Measurements from ENCODE around the gene CCDC6. TPM values are rescaled to one million over a fixed set of nuclear protein-coding genes. Genes with fewer than 3 reads are reported as not detected.

Gene CCDC6
- total RNA-seq, 1 experiment from 2014 or later, result 21.1 TPM

- DNase-seq, result no peak
- Histone ChIP-seq H3K4me3 (no peak overlapping the region), H3K9me3 (peaks cover 9% of the 10 kb centered on the region), H3K27me3 (no peaks in the 10 kb centered on the region), H3K36me3 (no peaks in the 10 kb centered on the region)
These were observed 3.5 kb upstream of the CCDC6 start for GRCh38 chr10:59909815-59910214.

- no peak for DNase-seq
- no peaks in the 10 kb centered on the region for H3K27me3 ChIP-seq
- H3K4me3 ChIP-seq, result peak overlapping the region; percentile 70
- H3K36me3 ChIP-seq, result no peaks in the 10 kb centered on the region
- peaks cover 5% of the 10 kb centered on the region; the same call in 1 of the 2 replicates for H3K9me3 ChIP-seq
These were observed 2.4 kb upstream of the CCDC6 start for GRCh38 chr10:59908808-59909143.

- no peaks in the 10 kb centered on the region; the same call in 1 of the 2 replicates for H3K9me3 ChIP-seq
- no peaks in the 10 kb centered on the region for H3K27me3 ChIP-seq
- no peaks in the 10 kb centered on the region; the same call in 1 of the 2 replicates for H3K36me3 ChIP-seq
- peak overlapping the region; percentile 70 for H3K4me3 ChIP-seq
- peak; percentile 68 for DNase-seq
These were observed 1.8 kb upstream of the CCDC6 start for GRCh38 chr10:59907918-59908807.

DNA sequence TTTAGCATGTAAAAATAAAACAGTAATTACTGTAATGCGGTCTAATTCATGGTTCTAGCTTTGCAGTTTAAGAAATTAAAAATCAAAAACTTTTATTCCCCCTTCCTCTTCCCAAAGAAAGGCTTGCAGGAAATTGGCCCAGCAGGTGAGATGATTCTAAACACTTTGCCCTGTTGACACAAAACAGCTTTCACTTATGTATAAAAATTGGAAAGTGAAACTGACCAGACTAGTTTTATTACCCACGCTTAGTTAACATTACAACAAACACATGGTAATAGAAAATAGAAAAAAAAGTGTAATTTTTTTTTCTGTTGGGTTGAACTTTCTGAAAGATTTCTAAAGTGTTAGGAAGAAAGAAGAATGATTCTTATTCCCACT is 1.2 kb upstream of the CCDC6 start:
- no peaks in the 10 kb centered on the region for H3K27me3 ChIP-seq
- no peaks in the 10 kb centered on the region for H3K9me3 ChIP-seq
- no peak for DNase-seq
- peak overlapping the region; percentile 70 for H3K4me3 ChIP-seq
- peaks cover 3% of the 10 kb centered on the region for H3K36me3 ChIP-seq

DNA sequence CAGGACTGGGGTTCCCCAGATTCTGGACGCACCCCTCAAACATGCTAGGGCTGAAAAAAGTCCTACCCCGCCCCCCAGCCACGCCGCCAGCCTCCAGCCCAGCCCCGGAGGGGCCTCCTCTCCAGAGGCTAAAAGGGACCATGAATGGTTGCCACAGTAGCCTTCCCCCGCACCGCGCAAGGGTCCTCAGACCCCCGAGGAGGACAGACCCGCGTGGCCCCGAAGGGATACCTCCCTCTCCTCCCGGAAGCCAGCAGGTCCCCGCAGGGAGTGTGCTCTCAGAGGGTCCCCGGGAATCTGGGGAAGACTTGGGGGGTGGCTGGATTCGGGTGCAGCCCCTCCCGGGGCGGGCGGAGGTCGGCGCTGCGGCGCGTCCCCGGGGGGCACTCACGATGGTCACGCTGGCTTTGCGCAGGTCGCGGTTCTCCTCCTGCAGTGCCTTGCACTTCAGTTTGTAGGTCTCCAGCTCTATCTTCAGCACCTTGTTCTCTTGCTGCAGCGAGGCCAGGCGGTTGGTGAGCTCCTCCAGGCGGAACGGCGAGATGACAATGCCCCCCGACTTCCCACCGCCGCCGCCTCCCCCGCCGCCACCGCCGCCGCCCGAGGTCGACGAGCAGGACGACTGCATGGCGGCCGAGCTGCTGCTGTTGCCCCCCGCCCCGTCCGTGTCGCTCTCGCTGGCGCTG is 482 bp downstream of the CCDC6 start:
- no peaks in the 10 kb centered on the region for H3K27me3 ChIP-seq
- H3K36me3 ChIP-seq, result peaks cover 3% of the 10 kb centered on the region
- no peak for DNase-seq
- H3K4me3 ChIP-seq, result peak overlapping the region; percentile 70
- H3K9me3 ChIP-seq, result no peaks in the 10 kb centered on the region

- peak; percentile 62 for DNase-seq
- H3K9me3 ChIP-seq, result no peaks in the 10 kb centered on the region
These were observed 1.2 kb downstream of the CCDC6 start for GRCh38 chr10:59905066-59905730.

GRCh38 chr10:59904426-59905065 is 1.8 kb downstream of the CCDC6 start:
- H3K36me3 ChIP-seq, result peaks cover 3% of the 10 kb centered on the region
- DNase-seq, result no peak
- peak overlapping the region; percentile 70 for H3K4me3 ChIP-seq
- no peaks in the 10 kb centered on the region for H3K9me3 ChIP-seq
- H3K27me3 ChIP-seq, result no peaks in the 10 kb centered on the region

More at GRCh38 chr10:59905066-59905730, 1.2 kb downstream of the CCDC6 start:
- Histone ChIP-seq H3K4me3 (peak overlapping the region; percentile 70), H3K36me3 (peaks cover 3% of the 10 kb centered on the region), H3K27me3 (no peaks in the 10 kb centered on the region)

GRCh38 chr10:59903871-59904270 is 2.5 kb downstream of the CCDC6 start:
- H3K4me3 ChIP-seq, result no peak overlapping the region
- peaks cover 3% of the 10 kb centered on the region for H3K36me3 ChIP-seq
- H3K27me3 ChIP-seq, result no peaks in the 10 kb centered on the region
- no peak for DNase-seq
- no peaks in the 10 kb centered on the region for H3K9me3 ChIP-seq

GRCh38 chr10:59902016-59902415 is 4.3 kb downstream of the CCDC6 start:
- H3K36me3 ChIP-seq, result peaks cover 3% of the 10 kb centered on the region
- no peaks in the 10 kb centered on the region for H3K27me3 ChIP-seq
- DNase-seq, result no peak
- H3K9me3 ChIP-seq, result no peaks in the 10 kb centered on the region
- no peak overlapping the region for H3K4me3 ChIP-seq

DNA sequence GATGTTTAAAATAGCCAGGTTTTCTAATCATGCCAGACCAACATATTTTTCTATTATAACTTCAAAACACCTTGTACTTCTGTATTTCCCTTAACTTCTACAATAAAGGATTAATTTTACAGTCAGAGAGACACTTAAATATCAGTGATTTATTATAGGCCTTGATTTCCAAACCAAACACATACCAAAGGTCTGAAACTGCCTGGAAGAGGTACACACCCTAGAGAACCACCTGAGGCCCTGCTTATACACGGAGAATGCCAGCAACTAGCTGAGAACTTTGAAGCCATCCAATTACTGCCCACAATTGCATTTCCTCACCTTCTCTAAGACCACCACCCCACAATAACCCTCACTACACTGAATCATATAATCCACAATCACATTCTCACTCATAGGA is 4.9 kb downstream of the CCDC6 start:
- Histone ChIP-seq H3K4me3 (no peak overlapping the region), H3K27me3 (no peaks in the 10 kb centered on the region), H3K36me3 (peaks cover 3% of the 10 kb centered on the region), H3K9me3 (no peaks in the 10 kb centered on the region)
- no peak for DNase-seq

DNA sequence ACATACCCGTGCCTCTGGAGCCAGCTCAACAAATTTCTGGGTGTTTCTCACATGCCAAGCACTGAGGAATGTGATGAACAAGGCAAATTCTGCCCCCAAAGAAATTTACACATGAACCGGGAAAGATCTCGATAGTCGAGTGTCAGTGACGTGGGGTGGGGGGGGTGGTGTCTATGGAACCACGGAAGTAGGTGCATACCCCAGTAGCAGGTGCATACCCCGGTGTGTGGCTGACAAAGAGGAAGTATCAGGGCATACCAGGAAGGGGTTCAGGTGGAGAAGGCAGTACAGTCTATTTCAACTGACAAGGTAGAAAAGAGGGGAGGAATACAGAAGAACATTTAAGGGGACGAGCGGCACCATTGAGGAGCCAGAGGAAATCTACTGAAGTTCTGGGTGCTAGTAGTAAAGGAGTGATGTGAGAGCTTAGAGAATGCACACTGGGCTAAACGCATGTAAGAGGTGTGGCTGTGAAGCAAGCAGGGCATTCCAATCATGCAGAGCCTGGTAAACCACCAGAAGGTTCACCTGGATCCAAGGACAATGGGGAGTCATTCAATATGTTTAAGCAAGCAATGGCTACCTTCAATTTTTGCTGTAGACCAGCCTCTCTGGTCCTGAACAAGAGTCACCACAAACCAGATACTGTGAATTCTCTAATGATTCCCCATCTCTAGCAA is 6.2 kb downstream of the CCDC6 start:
- Histone ChIP-seq H3K4me3 (no peak overlapping the region), H3K9me3 (no peaks in the 10 kb centered on the region), H3K36me3 (peaks cover 3% of the 10 kb centered on the region), H3K27me3 (no peaks in the 10 kb centered on the region)
- no peak for DNase-seq

- Histone ChIP-seq H3K4me3 (no peak overlapping the region), H3K9me3 (no peaks in the 10 kb centered on the region)
These were observed 8.1 kb downstream of the CCDC6 start for GRCh38 chr10:59898125-59898835.

DNA sequence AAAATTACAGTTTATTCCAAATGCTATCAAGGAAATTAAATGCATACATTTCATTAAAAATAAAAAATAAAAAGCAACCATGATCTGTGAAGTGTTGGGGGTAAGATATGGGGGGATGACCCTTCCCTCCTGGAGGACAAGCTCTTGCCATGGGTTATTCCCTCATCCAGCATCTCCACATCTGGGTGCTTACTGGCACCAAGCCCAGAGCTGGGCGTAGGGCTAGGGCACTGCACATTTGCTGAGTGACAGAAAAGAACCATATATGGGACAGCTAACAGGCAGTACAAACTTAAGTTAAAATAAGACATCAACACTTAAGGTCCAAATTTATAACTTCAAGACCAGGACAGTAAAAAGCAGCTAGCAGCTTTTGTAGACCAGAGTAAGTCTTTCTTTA is 10.2 kb downstream of the CCDC6 start:
- H3K36me3 ChIP-seq, result no peaks in the 10 kb centered on the region; the same call in 1 of the 2 replicates
- no peak for DNase-seq
- H3K4me3 ChIP-seq, result no peak overlapping the region
- H3K9me3 ChIP-seq, result no peaks in the 10 kb centered on the region
- no peaks in the 10 kb centered on the region for H3K27me3 ChIP-seq

More at GRCh38 chr10:59898125-59898835, 8.1 kb downstream of the CCDC6 start:
- Histone ChIP-seq H3K27me3 (no peaks in the 10 kb centered on the region), H3K36me3 (peaks cover 3% of the 10 kb centered on the region)
- no peak for DNase-seq

DNA sequence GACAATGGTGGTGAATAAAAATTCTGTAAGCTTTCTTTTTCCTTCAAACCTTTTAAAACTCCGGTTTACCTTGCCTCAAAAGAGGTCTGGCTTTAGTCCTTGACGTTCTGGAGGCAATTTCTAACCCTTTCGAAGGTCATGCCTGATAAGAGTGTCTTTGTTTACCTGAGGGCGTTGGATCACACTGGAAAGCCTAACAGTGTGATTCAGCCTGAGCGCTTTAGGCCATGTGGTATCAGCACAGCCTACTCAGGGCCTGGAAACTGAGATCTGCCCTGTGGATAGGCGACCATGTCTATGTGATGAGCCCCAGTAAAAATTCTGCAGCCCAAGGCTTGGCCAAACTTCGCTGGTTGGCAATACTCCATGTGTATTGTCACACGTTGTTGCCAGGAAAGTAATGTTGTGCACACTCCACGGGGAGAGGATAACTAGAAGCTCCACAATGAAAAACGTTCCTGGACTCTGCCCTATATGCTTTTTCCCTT is 10.7 kb downstream of the CCDC6 start:
- no peak overlapping the region for H3K4me3 ChIP-seq

GRCh38 chr10:59894114-59894513 is 12.2 kb downstream of the CCDC6 start:
- Histone ChIP-seq H3K4me3 (no peak overlapping the region), H3K27me3 (no peaks in the 10 kb centered on the region), H3K9me3 (no peaks in the 10 kb centered on the region), H3K36me3 (no peaks in the 10 kb centered on the region; the same call in none of the 2 replicates)
- peak; percentile 87 for DNase-seq

More for the DNA sequence above, 10.7 kb downstream of the CCDC6 start:
- Histone ChIP-seq H3K9me3 (no peaks in the 10 kb centered on the region), H3K27me3 (no peaks in the 10 kb centered on the region), H3K36me3 (no peaks in the 10 kb centered on the region; the same call in 1 of the 2 replicates)
- DNase-seq, result no peak

All from MG63 (cell line).